ENCODE results near the gene GPR173.

GPR173 gene

DNA sequence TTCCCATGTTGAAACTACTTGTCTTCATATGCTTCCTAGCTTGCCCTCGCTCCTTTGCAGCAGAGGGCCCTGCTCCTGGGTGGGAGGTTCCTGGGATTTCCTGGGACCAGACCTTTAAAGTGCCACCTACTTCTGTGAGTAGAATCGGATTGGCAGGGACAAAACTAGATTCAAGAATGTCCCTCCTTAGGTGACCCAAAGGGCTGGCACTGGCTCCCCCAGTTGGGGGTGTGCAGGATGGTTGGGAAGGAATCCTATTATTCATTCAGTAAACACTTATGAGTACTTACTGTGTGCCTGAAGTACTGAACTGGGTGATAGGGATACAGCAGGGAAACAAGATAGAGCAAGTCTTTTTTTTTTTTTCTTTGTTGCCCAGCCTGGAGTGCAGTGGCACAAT, 42.8 kb downstream of the GPR173 start:
- no peak for DNase-seq

- DNase-seq = peak; percentile 47
Observed at GRCh38 chrX:53093177-53093655, 44.6 kb downstream of the GPR173 start.

- peak; percentile 91 for DNase-seq
Observed at GRCh38 chrX:53093748-53094581, 45.4 kb downstream of the GPR173 start, which contains the start of gene KANTR. Gene KANTR (plus strand): TSS chrX:53094142. CDS start chrX:53124273, 30,131 bp downstream.

GRCh38 chrX:53094582-53094905, 46.0 kb downstream of the GPR173 start:
- no peak for DNase-seq

GRCh38 chrX:53095796-53096195, 47.2 kb downstream of the GPR173 start:
- DNase-seq = no peak

GRCh38 chrX:53114864-53115549, 66.4 kb downstream of the GPR173 start:
- no peak for DNase-seq

DNA sequence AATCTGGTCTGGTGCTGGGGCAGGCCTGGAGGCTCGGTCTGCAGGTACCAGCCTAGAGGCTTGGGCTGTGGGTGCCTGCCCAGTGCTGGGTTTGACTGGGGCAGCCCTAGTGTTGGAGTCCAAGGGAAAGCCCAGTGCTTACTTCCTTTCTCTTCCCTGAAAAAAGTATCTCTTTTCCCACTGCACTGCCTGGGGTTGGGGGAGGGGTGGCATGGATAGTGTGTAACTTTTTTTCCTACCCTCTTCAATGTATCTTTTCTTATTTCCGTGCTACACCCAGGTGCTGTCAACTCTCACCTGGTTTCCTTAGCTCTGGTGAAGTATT, 66.9 kb downstream of the GPR173 start:
- DNase-seq = no peak

DNA sequence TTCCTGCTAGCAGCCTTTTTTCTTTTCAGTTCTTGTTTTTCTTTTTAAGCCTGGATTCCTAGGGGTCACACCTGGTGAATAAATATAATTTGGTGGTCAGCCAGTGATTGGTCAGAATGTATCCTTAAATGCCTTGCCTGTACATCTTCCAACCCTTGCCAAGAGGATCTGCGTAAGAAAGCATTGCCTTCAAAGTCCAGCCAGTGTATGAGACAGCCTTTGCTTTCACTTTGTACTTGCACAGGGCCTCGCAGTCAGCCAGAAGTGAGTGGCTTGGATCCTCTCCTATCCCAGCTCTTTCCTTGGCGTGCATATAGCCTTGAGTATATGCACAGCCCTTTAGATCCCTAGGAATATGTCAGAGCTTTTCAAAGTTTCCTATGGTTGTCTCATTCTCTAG, 67.5 kb downstream of the GPR173 start:
- no peak for DNase-seq

DNA sequence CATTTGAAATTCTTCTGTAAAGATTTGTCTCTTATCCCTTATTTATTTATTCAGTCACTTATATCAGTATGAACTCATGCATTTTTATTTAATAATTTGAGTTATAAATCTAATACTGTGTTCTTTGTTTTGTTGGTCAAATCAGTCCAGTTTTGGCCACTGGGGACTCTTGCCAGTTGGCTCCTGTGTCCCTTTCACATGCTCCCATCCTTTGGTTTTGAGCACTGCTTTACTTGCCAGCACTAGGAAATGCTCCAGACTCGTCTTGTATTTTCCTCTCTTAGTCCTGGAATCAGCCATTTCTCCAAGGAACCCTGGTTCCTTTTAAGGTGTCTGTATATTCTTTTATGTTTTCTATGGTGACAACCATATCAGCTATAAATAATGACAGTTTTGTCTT, 73.4 kb downstream of the GPR173 start:
- DNase-seq = no peak

DNA sequence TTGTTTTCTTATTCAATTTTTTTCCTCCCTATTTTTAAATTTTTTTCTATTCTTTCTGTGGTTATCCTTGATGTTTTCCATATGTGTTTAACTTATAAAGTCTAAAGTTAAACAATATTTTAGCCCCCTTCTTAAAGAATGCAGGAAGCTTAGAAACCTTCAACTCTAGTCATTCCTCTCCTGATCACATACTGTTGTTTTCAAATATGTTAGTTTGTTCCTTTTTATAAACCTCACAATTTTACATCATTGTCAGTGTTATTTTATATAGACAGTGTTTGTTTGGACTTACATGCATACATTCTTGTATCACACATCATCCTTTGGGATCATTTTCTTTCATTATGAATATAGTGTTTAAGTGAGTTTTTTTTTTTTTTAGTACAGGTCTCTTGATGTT, 76.9 kb downstream of the GPR173 start:
- no peak for DNase-seq

GRCh38 chrX:53126377-53126776, 77.8 kb downstream of the GPR173 start:
- no peak for DNase-seq

DNA sequence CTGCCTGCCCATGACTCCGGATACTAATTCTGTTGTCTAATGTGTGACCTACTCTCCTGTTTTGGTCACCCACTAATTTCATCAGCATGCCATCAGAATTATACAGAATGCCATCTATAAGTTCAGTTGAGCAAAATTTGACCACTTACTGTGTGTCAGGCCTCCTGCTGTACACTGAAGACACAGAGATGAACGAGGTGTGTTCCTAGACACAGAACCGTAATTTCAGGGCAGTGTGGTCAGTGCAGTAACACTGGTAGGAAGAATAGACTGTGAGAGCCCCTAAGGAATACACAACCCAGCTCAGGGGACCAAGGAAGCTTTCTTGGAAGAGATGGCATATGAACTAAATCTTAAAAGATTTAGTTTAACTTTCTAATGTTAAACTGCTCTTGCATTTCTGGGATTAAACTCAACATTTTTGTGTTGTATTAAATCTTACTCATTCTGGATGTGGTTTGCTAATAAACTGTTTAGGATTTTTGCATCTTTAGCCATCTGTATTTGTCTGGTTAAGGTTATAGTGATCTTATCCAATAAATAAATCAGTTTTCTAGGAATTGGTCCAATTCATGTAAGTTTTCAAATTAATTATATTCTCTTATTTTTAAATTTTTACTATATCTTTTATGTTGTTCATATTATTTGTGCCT, 79.6 kb downstream of the GPR173 start:
- DNase-seq = no peak
